Progenitor cell of endocrine pancreas (in vitro differentiated cells): ENCODE data around the gene COG5. TPM values are rescaled to one million over a fixed set of nuclear protein-coding genes. Genes with fewer than 3 reads are reported as not detected.

Experiments used
- DNase-seq: peaks from one replicate; pipeline ENCODE4 v3.0.0; 2021; ENCODE audit warnings: low spot score; ENCODE audit not compliant: unreplicated experiment
- H3K27ac Mint-ChIP-seq: 2 replicates; pipeline ENCODE4 v1.8.0; 2021; ENCODE audit warnings: mild to moderate bottlenecking, moderate library complexity, mixed read lengths
- H3K27me3 Mint-ChIP-seq: 2 replicates; pipeline ENCODE4 v1.8.0; 2021; ENCODE audit warnings: mixed read lengths
- H3K36me3 Mint-ChIP-seq: 2 replicates; pipeline ENCODE4 v1.8.0; 2022; ENCODE audit warnings: mixed read lengths; ENCODE audit not compliant: insufficient read depth
- H3K4me1 Mint-ChIP-seq: 2 replicates; pipeline ENCODE4 v1.8.0; 2021; ENCODE audit warnings: low read depth, mixed read lengths
- H3K4me3 Mint-ChIP-seq: 2 replicates; pipeline ENCODE4 v1.8.0; 2021; ENCODE audit warnings: low read depth, mild to moderate bottlenecking, moderate library complexity, mixed read lengths
- H3K9me3 Mint-ChIP-seq: 2 replicates; pipeline ENCODE4 v1.8.0; 2021; ENCODE audit warnings: low read depth, mixed read lengths
- total RNA-seq: library from RNA; stranded (reverse); gene quantifications from 2 replicates; pipeline ENCODE4 v1.2.1, GENCODE V29; 2021
- TF ChIP-seq, protein P1 (sequence below): fragments of 200-600 bp; sonication (generic); IDR thresholded peaks from one replicate; pipeline ENCODE4 v1.5.0; 2021; ENCODE audit warnings: antibody characterized with exemption, mild to moderate bottlenecking; ENCODE audit not compliant: unreplicated experiment

The COG5 gene
- total RNA-seq, 1 donor from 2014 or later: 49.0 TPM

DNA sequence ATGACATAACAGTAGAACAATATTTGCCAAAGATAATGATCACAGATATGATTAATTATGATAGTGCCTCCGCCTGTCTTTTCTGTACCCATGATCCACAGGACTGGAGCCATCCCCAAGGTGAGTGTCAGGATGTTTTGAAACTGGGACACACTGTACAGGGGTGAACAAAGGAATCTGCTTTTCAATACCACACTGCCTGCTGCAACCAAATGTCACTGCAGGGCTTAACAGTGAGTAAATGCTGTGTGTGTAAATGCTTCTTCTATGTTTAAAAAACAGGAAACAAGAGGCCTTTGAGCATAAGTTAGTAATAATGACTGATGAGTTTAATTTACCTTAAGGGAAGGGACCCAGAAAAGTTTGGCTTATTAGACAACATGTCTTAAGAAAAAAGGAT lies 329.7 kb downstream of the COG5 start:
- TF ChIP-seq, protein P1, sequence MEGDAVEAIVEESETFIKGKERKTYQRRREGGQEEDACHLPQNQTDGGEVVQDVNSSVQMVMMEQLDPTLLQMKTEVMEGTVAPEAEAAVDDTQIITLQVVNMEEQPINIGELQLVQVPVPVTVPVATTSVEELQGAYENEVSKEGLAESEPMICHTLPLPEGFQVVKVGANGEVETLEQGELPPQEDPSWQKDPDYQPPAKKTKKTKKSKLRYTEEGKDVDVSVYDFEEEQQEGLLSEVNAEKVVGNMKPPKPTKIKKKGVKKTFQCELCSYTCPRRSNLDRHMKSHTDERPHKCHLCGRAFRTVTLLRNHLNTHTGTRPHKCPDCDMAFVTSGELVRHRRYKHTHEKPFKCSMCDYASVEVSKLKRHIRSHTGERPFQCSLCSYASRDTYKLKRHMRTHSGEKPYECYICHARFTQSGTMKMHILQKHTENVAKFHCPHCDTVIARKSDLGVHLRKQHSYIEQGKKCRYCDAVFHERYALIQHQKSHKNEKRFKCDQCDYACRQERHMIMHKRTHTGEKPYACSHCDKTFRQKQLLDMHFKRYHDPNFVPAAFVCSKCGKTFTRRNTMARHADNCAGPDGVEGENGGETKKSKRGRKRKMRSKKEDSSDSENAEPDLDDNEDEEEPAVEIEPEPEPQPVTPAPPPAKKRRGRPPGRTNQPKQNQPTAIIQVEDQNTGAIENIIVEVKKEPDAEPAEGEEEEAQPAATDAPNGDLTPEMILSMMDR: no peak
- H3K27me3 Mint-ChIP-seq: no peaks in the 10 kb centered on the region
- H3K27ac Mint-ChIP-seq: no peak overlapping the region
- no peak for DNase-seq
- H3K9me3 Mint-ChIP-seq: no peaks in the 10 kb centered on the region
- peaks cover 12% of the 10 kb centered on the region for H3K36me3 Mint-ChIP-seq
- no peak overlapping the region for H3K4me3 Mint-ChIP-seq
- H3K4me1 Mint-ChIP-seq: no peaks in the 10 kb centered on the region

DNA sequence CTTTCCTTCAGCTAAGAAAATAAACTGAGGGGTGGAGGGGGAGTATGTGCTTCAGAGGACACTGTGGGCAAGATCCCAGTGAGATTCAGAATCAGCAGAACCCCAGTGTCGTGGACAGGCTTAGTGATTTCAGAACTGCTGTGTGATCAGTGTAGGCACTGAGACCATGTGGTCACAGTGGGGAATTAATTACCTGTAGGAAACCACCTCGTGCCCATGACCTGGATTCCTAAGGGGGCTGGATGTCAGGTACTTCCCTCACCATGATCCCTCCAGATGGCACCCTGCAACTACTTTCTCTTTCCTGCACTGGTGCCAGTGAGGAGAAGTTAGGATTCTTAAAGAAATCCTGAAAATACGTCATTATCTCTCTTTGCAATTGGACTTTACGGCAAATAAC lies 330.5 kb downstream of the COG5 start:
- H3K27me3 Mint-ChIP-seq: no peaks in the 10 kb centered on the region
- H3K4me3 Mint-ChIP-seq: no peak overlapping the region
- TF ChIP-seq, protein P1: no peak
- no peaks in the 10 kb centered on the region for H3K4me1 Mint-ChIP-seq
- H3K9me3 Mint-ChIP-seq: no peaks in the 10 kb centered on the region
- no peak overlapping the region for H3K27ac Mint-ChIP-seq
- H3K36me3 Mint-ChIP-seq: peaks cover 12% of the 10 kb centered on the region
- no peak for DNase-seq

GRCh38 chr7:107232568-107233090 lies 331.1 kb downstream of the COG5 start:
- TF ChIP-seq, protein P1: no peak
- H3K27ac Mint-ChIP-seq: no peak overlapping the region
- H3K4me3 Mint-ChIP-seq: no peak overlapping the region
- no peaks in the 10 kb centered on the region for H3K4me1 Mint-ChIP-seq
- DNase-seq: no peak
- H3K36me3 Mint-ChIP-seq: peaks cover 9% of the 10 kb centered on the region
- no peaks in the 10 kb centered on the region for H3K9me3 Mint-ChIP-seq
- no peaks in the 10 kb centered on the region for H3K27me3 Mint-ChIP-seq

GRCh38 chr7:107230334-107230733 lies 333.4 kb downstream of the COG5 start:
- no peak for DNase-seq
- Mint-ChIP-seq H3K36me3 (peaks cover 2% of the 10 kb centered on the region), H3K9me3 (no peaks in the 10 kb centered on the region), H3K27me3 (no peaks in the 10 kb centered on the region), H3K4me1 (no peaks in the 10 kb centered on the region), H3K4me3 (no peak overlapping the region), H3K27ac (no peak overlapping the region)
- TF ChIP-seq, protein P1: no peak

DNA sequence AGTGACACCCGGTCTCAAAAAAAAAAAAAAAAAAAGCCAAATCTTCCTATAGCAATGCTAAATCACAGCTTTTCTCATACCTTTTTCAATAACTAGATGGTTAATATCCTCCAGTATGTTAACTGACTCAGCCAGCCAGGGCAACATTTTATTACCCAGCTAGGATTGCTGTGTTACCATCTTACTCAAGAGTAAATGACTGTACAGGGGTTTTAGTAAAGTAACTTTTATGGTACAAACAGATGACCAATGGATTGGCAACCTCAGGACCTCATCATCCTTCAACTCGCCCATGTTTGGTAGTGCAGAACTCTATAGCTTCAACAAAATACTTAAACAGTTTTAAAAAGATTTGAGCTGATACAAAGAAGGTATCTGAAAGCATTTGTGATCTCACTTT lies 335.4 kb downstream of the COG5 start:
- no peaks in the 10 kb centered on the region for H3K27me3 Mint-ChIP-seq
- H3K27ac Mint-ChIP-seq: no peak overlapping the region
- H3K4me1 Mint-ChIP-seq: peaks cover 1% of the 10 kb centered on the region
- H3K9me3 Mint-ChIP-seq: no peaks in the 10 kb centered on the region
- peaks cover 1% of the 10 kb centered on the region for H3K36me3 Mint-ChIP-seq
- TF ChIP-seq, protein P1: no peak
- no peak overlapping the region for H3K4me3 Mint-ChIP-seq
- no peak for DNase-seq
